HepG2 (cell line): ENCODE measurements around the gene ZNF189. TPM values are rescaled to one million over a fixed set of nuclear protein-coding genes. Genes with fewer than 3 reads are reported as not detected.

Source experiments
- ARID4A ChIP-seq: sonication (generic); formaldehyde crosslinking; IDR thresholded peaks from 2 replicates; pipeline ENCODE4 v1.5.0; 2020; ENCODE audit warnings: mild to moderate bottlenecking, missing genetic modification reagents, borderline replicate concordance
- ASH2L ChIP-seq: fragments of 300-600, 200-600 bp; sonication (generic); IDR thresholded peaks from 2 replicates; pipeline ENCODE4 v1.7.0; 2017; ENCODE audit warnings: low read depth, mild to moderate bottlenecking, moderate library complexity, mixed read lengths, low read length; ENCODE audit not compliant: insufficient read length
- FOXJ3 ChIP-seq: sonication (generic); formaldehyde crosslinking; IDR thresholded peaks from 2 replicates; pipeline ENCODE4 v1.4.0; 2020; ENCODE audit warnings: missing genetic modification reagents, mild to moderate bottlenecking, borderline replicate concordance
- KIAA2018 ChIP-seq: sonication (generic); formaldehyde crosslinking; IDR thresholded peaks from 2 replicates; pipeline ENCODE4 v1.5.0; 2020; ENCODE audit warnings: mild to moderate bottlenecking, missing genetic modification reagents, borderline replicate concordance
- MEF2D ChIP-seq: sonication (generic); formaldehyde crosslinking; IDR thresholded peaks from 2 replicates; pipeline ENCODE4 v1.5.1; 2020; ENCODE audit warnings: mild to moderate bottlenecking, missing genetic modification reagents
- PCBP2 ChIP-seq: fragments of 200-400 bp; formaldehyde crosslinking; optimal IDR thresholded peaks from 2 replicates; pipeline ENCODE3; 2018; ENCODE audit warnings: low read length, low read depth; ENCODE audit not compliant: poor library complexity, severe bottlenecking
- PITX1 ChIP-seq: sonication (generic); formaldehyde crosslinking; IDR thresholded peaks from 2 replicates; pipeline ENCODE4 v1.5.1; 2020; ENCODE audit warnings: mild to moderate bottlenecking, missing genetic modification reagents
- RFX1 ChIP-seq: fragments of 450-650 bp; IDR thresholded peaks from 2 replicates; pipeline ENCODE4 v1.6.1; 2017
- ZFP82 ChIP-seq: sonication (generic); formaldehyde crosslinking; IDR thresholded peaks from 2 replicates; pipeline ENCODE4 v1.5.1; 2020; ENCODE audit warnings: mild to moderate bottlenecking, missing genetic modification reagents, borderline replicate concordance
- ZNF101 ChIP-seq: sonication (generic); formaldehyde crosslinking; IDR thresholded peaks from 2 replicates; pipeline ENCODE4 v1.4.0; 2020; ENCODE audit warnings: mild to moderate bottlenecking, low read depth, missing genetic modification reagents, borderline replicate concordance
- ZNF333 ChIP-seq: sonication (generic); formaldehyde crosslinking; IDR thresholded peaks from 2 replicates; pipeline ENCODE4 v1.4.0; 2020; ENCODE audit warnings: mild to moderate bottlenecking, missing genetic modification reagents, borderline replicate concordance
- ZNF605 ChIP-seq: sonication (generic); formaldehyde crosslinking; IDR thresholded peaks from 2 replicates; pipeline ENCODE4 v1.8.0; 2022; ENCODE audit warnings: mild to moderate bottlenecking, missing genetic modification reagents
- ZNF644 ChIP-seq: IDR thresholded peaks from 2 replicates; pipeline ENCODE4 v1.6.1; 2016; ENCODE audit warnings: low read depth
- ZSCAN30 ChIP-seq: sonication (generic); formaldehyde crosslinking; IDR thresholded peaks from 2 replicates; pipeline ENCODE4 v1.5.0; 2020; ENCODE audit warnings: mild to moderate bottlenecking, missing genetic modification reagents
- polyA plus RNA-seq, 8 experiments: library from polyadenylated mRNA; depleted of rRNA in 3 of 8; stranded (reverse) in 7 of 8; unstranded in 1 of 8; fragments of >200 nt; fragmentation: Illumina TruSeq in 4 of 8; extraction: Trizol in 4 of 8; gene quantifications; 2 replicates each; pipeline versions ENCODE4 v1.2.1 to v1.2.3, GENCODE V29; 2011 to 2016; ENCODE audit warnings: low read depth in 4 of 8, missing spikeins in 1 of 8, mixed read lengths in 1 of 8; ENCODE audit not compliant: insufficient read depth in 1 of 8
- total RNA-seq, 5 experiments: library from RNA; depleted of rRNA; stranded (reverse); fragments of >200 nt; fragmentation: Illumina TruSeq; extraction: Trizol; gene quantifications; 2 replicates each; pipeline ENCODE4 v1.2.3, GENCODE V29; 2016; ENCODE audit warnings: low read depth in 1 of 5
- TF ChIP-seq, protein P1 (sequence below): sonication (generic); formaldehyde crosslinking; IDR thresholded peaks from 2 replicates; pipeline ENCODE4 v1.8.0; 2022; ENCODE audit warnings: missing genetic modification reagents, mild to moderate bottlenecking, moderate library complexity, borderline replicate concordance

Gene ZNF189
- total and polyA plus RNA-seq, 2 of the 13 experiments (the other 11 are each of a cell fraction or from before 2014, with no cell fraction given): 8.4 to 50.0 TPM

DNA sequence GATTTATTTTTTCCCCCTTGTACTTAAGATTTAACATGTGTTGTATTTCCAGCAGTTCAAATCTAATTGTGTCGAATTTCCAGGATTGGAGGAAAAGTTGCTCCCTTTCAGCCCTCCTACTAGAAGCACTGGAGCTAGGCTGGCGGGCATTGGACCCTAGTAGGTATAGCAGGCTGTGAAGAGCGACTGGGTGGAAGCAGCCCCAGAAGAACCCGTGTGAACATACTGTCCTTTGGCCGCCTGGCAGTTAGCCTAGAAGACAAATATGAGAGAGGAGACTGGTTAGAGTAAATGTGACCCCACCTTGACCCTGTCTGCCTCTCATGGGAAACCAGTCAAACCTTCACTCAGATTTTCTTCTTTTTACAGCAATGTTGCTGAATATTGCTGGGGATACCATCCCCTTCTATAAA, 23.0 kb downstream of the ZNF189 start (continued):
- TF ChIP-seq ARID4A (CRISPR knock-in tag): peak; percentile 47; the same call in 1 of the 2 replicates
- TF ChIP-seq ZNF333 (CRISPR knock-in tag): no peak
- peak; percentile 71; the same call in 1 of the 2 replicates for TF ChIP-seq PITX1 (CRISPR knock-in tag)
- TF ChIP-seq KIAA2018 (CRISPR knock-in tag): no peak
- TF ChIP-seq, protein P1, sequence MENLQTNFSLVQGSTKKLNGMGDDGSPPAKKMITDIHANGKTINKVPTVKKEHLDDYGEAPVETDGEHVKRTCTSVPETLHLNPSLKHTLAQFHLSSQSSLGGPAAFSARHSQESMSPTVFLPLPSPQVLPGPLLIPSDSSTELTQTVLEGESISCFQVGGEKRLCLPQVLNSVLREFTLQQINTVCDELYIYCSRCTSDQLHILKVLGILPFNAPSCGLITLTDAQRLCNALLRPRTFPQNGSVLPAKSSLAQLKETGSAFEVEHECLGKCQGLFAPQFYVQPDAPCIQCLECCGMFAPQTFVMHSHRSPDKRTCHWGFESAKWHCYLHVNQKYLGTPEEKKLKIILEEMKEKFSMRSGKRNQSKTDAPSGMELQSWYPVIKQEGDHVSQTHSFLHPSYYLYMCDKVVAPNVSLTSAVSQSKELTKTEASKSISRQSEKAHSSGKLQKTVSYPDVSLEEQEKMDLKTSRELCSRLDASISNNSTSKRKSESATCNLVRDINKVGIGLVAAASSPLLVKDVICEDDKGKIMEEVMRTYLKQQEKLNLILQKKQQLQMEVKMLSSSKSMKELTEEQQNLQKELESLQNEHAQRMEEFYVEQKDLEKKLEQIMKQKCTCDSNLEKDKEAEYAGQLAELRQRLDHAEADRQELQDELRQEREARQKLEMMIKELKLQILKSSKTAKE (CRISPR knock-in tag): peak; percentile 98
- TF ChIP-seq ASH2L: peak; percentile 54
- TF ChIP-seq ZNF644 (CRISPR knock-in tag): peak; percentile 82
- no peak for TF ChIP-seq ZFP82 (CRISPR knock-in tag)
- peak; percentile 55; the same call in 1 of the 2 replicates for TF ChIP-seq ZNF605 (CRISPR knock-in tag)
- TF ChIP-seq ZNF101 (CRISPR knock-in tag): no peak
- peak; percentile 61; the same call in 1 of the 2 replicates for TF ChIP-seq MEF2D
- no peak for TF ChIP-seq RFX1
- TF ChIP-seq PCBP2: no peak
- peak; percentile 74; the same call in 1 of the 2 replicates for TF ChIP-seq FOXJ3
- TF ChIP-seq ZSCAN30 (CRISPR knock-in tag): no peak
